ENCODE data around the gene GTF3C5.
"Not testable (repeated sequence)": the region's sequence is repeated elsewhere in the genome, so short reads cannot be mapped to it uniquely, and the experiment has no call there.

GTF3C5 gene

GRCh38 chr9:133059623-133060022, 28.8 kb downstream of the GTF3C5 start:
- H3K4me2 ChIP-seq (ENCODE audit: low read depth, low read length, poor library complexity, severe bottlenecking), result no peak overlapping the region
- no peaks in the 10 kb centered on the region for H3F3A ChIP-seq (ENCODE audit: insufficient read depth)
- no peaks in the 10 kb centered on the region for H3K9me3 ChIP-seq (ENCODE audit: insufficient read depth, low read length)
- no peaks in the 10 kb centered on the region for H3K79me2 ChIP-seq (ENCODE audit: insufficient read depth, low read length)
- H3K36me3 ChIP-seq (ENCODE audit: low read length), result no peaks in the 10 kb centered on the region
- no peaks in the 10 kb centered on the region for H3K27me3 ChIP-seq (ENCODE audit: low read length)
- no peaks in the 10 kb centered on the region for H4K20me1 ChIP-seq (ENCODE audit: low read depth, low read length)
- H2AFZ ChIP-seq (ENCODE audit: low read depth, low read length, severe bottlenecking), result no peak overlapping the region
- no peak overlapping the region for H3K4me3 ChIP-seq (ENCODE audit: insufficient read depth, low read length, poor library complexity, severe bottlenecking)
- TF ChIP-seq EZH2phosphoT487 (conservative IDR thresholded peaks at IDR 0.05; ENCODE audit: low read length) (no peak), CTCF (IDR thresholded peaks at IDR 0.05; ENCODE audit: insufficient read depth, low read length, poor library complexity, severe bottlenecking) (no peak)
- H3K27ac ChIP-seq (ENCODE audit: low read depth, low read length), result no peak overlapping the region
- H3K9me2 ChIP-seq (replicated peaks; ENCODE audit: insufficient read depth, low read length), result no peaks in the 10 kb centered on the region
- no peak overlapping the region for H3K9ac ChIP-seq (ENCODE audit: low read length)

- H3K36me3 ChIP-seq (ENCODE audit: low read length), result no peaks in the 10 kb centered on the region
- no peaks in the 10 kb centered on the region for H3F3A ChIP-seq (ENCODE audit: insufficient read depth)
- no peaks in the 10 kb centered on the region for H3K27me3 ChIP-seq (ENCODE audit: low read length)
- H3K4me2 ChIP-seq (ENCODE audit: low read depth, low read length, poor library complexity, severe bottlenecking), result no peak overlapping the region
- no peak overlapping the region for H3K4me3 ChIP-seq (ENCODE audit: insufficient read depth, low read length, poor library complexity, severe bottlenecking)
- H3K27ac ChIP-seq (ENCODE audit: low read depth, low read length), result no peak overlapping the region
- no peak overlapping the region for H2AFZ ChIP-seq (ENCODE audit: low read depth, low read length, severe bottlenecking)
- no peak for TF ChIP-seq EZH2phosphoT487 (conservative IDR thresholded peaks at IDR 0.05; ENCODE audit: low read length)
- TF ChIP-seq CTCF (IDR thresholded peaks at IDR 0.05; ENCODE audit: insufficient read depth, low read length, poor library complexity, severe bottlenecking), result no peak
- H3K9me2 ChIP-seq (replicated peaks; ENCODE audit: insufficient read depth, low read length), result no peaks in the 10 kb centered on the region
- H3K9ac ChIP-seq (ENCODE audit: low read length), result no peak overlapping the region
- no peaks in the 10 kb centered on the region for H3K79me2 ChIP-seq (ENCODE audit: insufficient read depth, low read length)
- no peaks in the 10 kb centered on the region for H4K20me1 ChIP-seq (ENCODE audit: low read depth, low read length)
- no peaks in the 10 kb centered on the region for H3K9me3 ChIP-seq (ENCODE audit: insufficient read depth, low read length)
These were observed 29.6 kb downstream of the GTF3C5 start for GRCh38 chr9:133060417-133060841.

- not testable (repeated sequence) for H3K79me2 ChIP-seq (ENCODE audit: insufficient read depth, low read length); H2AFZ ChIP-seq (ENCODE audit: low read depth, low read length, severe bottlenecking); H3K9me2 ChIP-seq (replicated peaks; ENCODE audit: insufficient read depth, low read length); H3K36me3 ChIP-seq (ENCODE audit: low read length); H3K4me2 ChIP-seq (ENCODE audit: low read depth, low read length, poor library complexity, severe bottlenecking); H3F3A ChIP-seq (ENCODE audit: insufficient read depth); H3K4me3 ChIP-seq (ENCODE audit: insufficient read depth, low read length, poor library complexity, severe bottlenecking); H3K27ac ChIP-seq (ENCODE audit: low read depth, low read length); H3K9me3 ChIP-seq (ENCODE audit: insufficient read depth, low read length); H3K9ac ChIP-seq (ENCODE audit: low read length); H4K20me1 ChIP-seq (ENCODE audit: low read depth, low read length); H3K27me3 ChIP-seq (ENCODE audit: low read length)
These were observed 30.4 kb downstream of the GTF3C5 start for GRCh38 chr9:133061019-133061763.

- not testable (repeated sequence) for H3K79me2 ChIP-seq (ENCODE audit: insufficient read depth, low read length); H3K9me3 ChIP-seq (ENCODE audit: insufficient read depth, low read length); H3K4me3 ChIP-seq (ENCODE audit: insufficient read depth, low read length, poor library complexity, severe bottlenecking); H3K9ac ChIP-seq (ENCODE audit: low read length); H3K4me2 ChIP-seq (ENCODE audit: low read depth, low read length, poor library complexity, severe bottlenecking); H3K27me3 ChIP-seq (ENCODE audit: low read length); H2AFZ ChIP-seq (ENCODE audit: low read depth, low read length, severe bottlenecking); H4K20me1 ChIP-seq (ENCODE audit: low read depth, low read length); H3K36me3 ChIP-seq (ENCODE audit: low read length); H3K27ac ChIP-seq (ENCODE audit: low read depth, low read length); H3K9me2 ChIP-seq (replicated peaks; ENCODE audit: insufficient read depth, low read length); H3F3A ChIP-seq (ENCODE audit: insufficient read depth)
These were observed 31.0 kb downstream of the GTF3C5 start, which contains the start of gene CEL for GRCh38 chr9:133061764-133062145. Gene CEL (plus strand): TSS chr9:133061981. CDS start chr9:133062003, 22 bp downstream.

GRCh38 chr9:133062569-133062968, 31.8 kb downstream of the GTF3C5 start:
- H3K9me2 ChIP-seq (replicated peaks; ENCODE audit: insufficient read depth, low read length); H2AFZ ChIP-seq (ENCODE audit: low read depth, low read length, severe bottlenecking); H3K36me3 ChIP-seq (ENCODE audit: low read length); H3F3A ChIP-seq (ENCODE audit: insufficient read depth); H3K27ac ChIP-seq (ENCODE audit: low read depth, low read length); H4K20me1 ChIP-seq (ENCODE audit: low read depth, low read length); H3K79me2 ChIP-seq (ENCODE audit: insufficient read depth, low read length); H3K27me3 ChIP-seq (ENCODE audit: low read length); H3K9ac ChIP-seq (ENCODE audit: low read length); H3K4me3 ChIP-seq (ENCODE audit: insufficient read depth, low read length, poor library complexity, severe bottlenecking); H3K9me3 ChIP-seq (ENCODE audit: insufficient read depth, low read length); H3K4me2 ChIP-seq (ENCODE audit: low read depth, low read length, poor library complexity, severe bottlenecking): not testable (repeated sequence)

Data from SU-DHL-6 (cell line).